ENCODE measurements around the gene TMEM255B.
"Not testable (repeated sequence)": the region's sequence is repeated elsewhere in the genome, so short reads cannot be mapped to it uniquely, and the experiment has no call there.

Gene TMEM255B

GRCh38 chr13:113820813-113821651 lies 62.0 kb downstream of the TMEM255B start:
- H3K4me3 ChIP-seq (ENCODE audit: low read length), result no peak overlapping the region
- TF ChIP-seq ZNF274 (IDR thresholded peaks at IDR 0.05; ENCODE audit: low read depth, low read length), result no peak

GRCh38 chr13:113821847-113822246 lies 62.8 kb downstream of the TMEM255B start:
- no peak overlapping the region for H3K4me3 ChIP-seq (ENCODE audit: low read length)

GRCh38 chr13:113822266-113822665 lies 63.2 kb downstream of the TMEM255B start:
- TF ChIP-seq ZNF274 (IDR thresholded peaks at IDR 0.05; ENCODE audit: low read depth, low read length), result no peak
- H3K4me3 ChIP-seq (ENCODE audit: low read length), result no peak overlapping the region

More at GRCh38 chr13:113821847-113822246, 62.8 kb downstream of the TMEM255B start:
- no peak for TF ChIP-seq ZNF274 (IDR thresholded peaks at IDR 0.05; ENCODE audit: low read depth, low read length)

GRCh38 chr13:113822956-113823744 lies 64.1 kb downstream of the TMEM255B start:
- H3K4me3 ChIP-seq (ENCODE audit: low read length), result no peak overlapping the region
- TF ChIP-seq ZNF274 (IDR thresholded peaks at IDR 0.05; ENCODE audit: low read depth, low read length), result no peak

GRCh38 chr13:113823771-113824170 lies 64.7 kb downstream of the TMEM255B start:
- no peak for TF ChIP-seq ZNF274 (IDR thresholded peaks at IDR 0.05; ENCODE audit: low read depth, low read length)
- H3K4me3 ChIP-seq (ENCODE audit: low read length), result no peak overlapping the region

- H3K4me3 ChIP-seq (ENCODE audit: low read length), result no peak overlapping the region
- no peak for TF ChIP-seq ZNF274 (IDR thresholded peaks at IDR 0.05; ENCODE audit: low read depth, low read length)
Observed at GRCh38 chr13:113825841-113826240, 66.8 kb downstream of the TMEM255B start.

- H3K4me3 ChIP-seq (ENCODE audit: low read length), result not testable (repeated sequence)
Observed at GRCh38 chr13:113826446-113826845, 67.4 kb downstream of the TMEM255B start.

GRCh38 chr13:113827021-113827420 lies 68.0 kb downstream of the TMEM255B start:
- no peak overlapping the region for H3K4me3 ChIP-seq (ENCODE audit: low read length)
- TF ChIP-seq ZNF274 (IDR thresholded peaks at IDR 0.05; ENCODE audit: low read depth, low read length), result no peak

- no peak overlapping the region for H3K4me3 ChIP-seq (ENCODE audit: low read length)
- TF ChIP-seq ZNF274 (IDR thresholded peaks at IDR 0.05; ENCODE audit: low read depth, low read length), result no peak
Observed at GRCh38 chr13:113828282-113828825, 69.3 kb downstream of the TMEM255B start.

- not testable (repeated sequence) for H3K4me3 ChIP-seq (ENCODE audit: low read length)
Observed at GRCh38 chr13:113830426-113830950, 71.5 kb downstream of the TMEM255B start.

- no peak overlapping the region for H3K4me3 ChIP-seq (ENCODE audit: low read length)
- no peak for TF ChIP-seq ZNF274 (IDR thresholded peaks at IDR 0.05; ENCODE audit: low read depth, low read length)
Observed at GRCh38 chr13:113831061-113831460, 72.0 kb downstream of the TMEM255B start.

GRCh38 chr13:113832205-113832604 lies 73.2 kb downstream of the TMEM255B start:
- no peak for TF ChIP-seq ZNF274 (IDR thresholded peaks at IDR 0.05; ENCODE audit: low read depth, low read length)
- no peak overlapping the region for H3K4me3 ChIP-seq (ENCODE audit: low read length)

- H3K4me3 ChIP-seq (ENCODE audit: low read length), result no peak overlapping the region
- no peak for TF ChIP-seq ZNF274 (IDR thresholded peaks at IDR 0.05; ENCODE audit: low read depth, low read length)
Observed at GRCh38 chr13:113832631-113833030, 73.6 kb downstream of the TMEM255B start.

GRCh38 chr13:113833111-113833830 lies 74.2 kb downstream of the TMEM255B start:
- H3K4me3 ChIP-seq (ENCODE audit: low read length), result no peak overlapping the region
- TF ChIP-seq ZNF274 (IDR thresholded peaks at IDR 0.05; ENCODE audit: low read depth, low read length), result no peak

GRCh38 chr13:113834006-113834405 lies 75.0 kb downstream of the TMEM255B start:
- H3K4me3 ChIP-seq (ENCODE audit: low read length), result not testable (repeated sequence)

All from GM08714 (cell line).